Stomach (tissue), 4 donors: Measurements from ENCODE around the gene OST4.

Experiments
- CTCF ChIP-seq, 7 experiments: fragments of 450-650 bp in 4 of 7; fragments of 200-600 bp in 3 of 7; sonication (generic) in 3 of 7; IDR thresholded peaks; one replicate each; pipeline ENCODE4 v1.5.1; 2016 to 2019; ENCODE audit warnings: antibody characterized with exemption in 7 of 7, control low read depth in 2 of 7, mild to moderate bottlenecking in 1 of 7
- EP300 ChIP-seq: sonication (generic); formaldehyde crosslinking; IDR thresholded peaks from one replicate; pipeline ENCODE4 v1.6.1; 2017; ENCODE audit warnings: antibody characterized with exemption
- POLR2A ChIP-seq, 4 donors: fragments of 450-650 bp; IDR thresholded peaks; one replicate each; pipeline ENCODE4 v1.6.1; 2016; ENCODE audit warnings: antibody characterized with exemption in 4 of 4, control low read depth in 2 of 4, mild to moderate bottlenecking in 1 of 4, moderate library complexity in 1 of 4
- POLR2AphosphoS5 ChIP-seq, 3 donors: sonication (generic); formaldehyde crosslinking; IDR thresholded peaks; one replicate each; pipeline ENCODE4 v1.6.1; 2016; ENCODE audit warnings: antibody characterized with exemption in 3 of 3

- TF ChIP-seq POLR2A (IDR thresholded peaks at IDR 0.05): no peak
- TF ChIP-seq CTCF (IDR thresholded peaks at IDR 0.05): no peak
- no peak for TF ChIP-seq EP300
- TF ChIP-seq POLR2AphosphoS5 (IDR thresholded peaks at IDR 0.05): no peak
These were observed 2.0 kb downstream of the OST4 start for GRCh38 chr2:27069436-27069835.
